Naive B cell (primary cell): ENCODE measurements around the gene RABGAP1L. TPM values are rescaled to one million over a fixed set of nuclear protein-coding genes. Genes with fewer than 3 reads are reported as not detected.
"Not testable (repeated sequence)": the region's sequence is repeated elsewhere in the genome, so short reads cannot be mapped to it uniquely, and the experiment has no call there.

Experiments used
- ATAC-seq, 2 donors: fragments of 150-1000 bp; cut with Tn5 transposase; 2 replicates each; pipeline ENCODE4 v1.10.0; 2021; ENCODE audit warnings: low read depth in 2 of 2, mild to moderate bottlenecking in 2 of 2, moderate library complexity in 2 of 2
- DNase-seq: peaks from one replicate; pipeline ENCODE4 v3.0.0; 2022
- H3K27ac Mint-ChIP-seq, 6 donors: one replicate each; pipeline ENCODE4 v1.8.0; 2020 to 2022; ENCODE audit warnings: mild to moderate bottlenecking in 6 of 6, mixed read lengths in 6 of 6, moderate library complexity in 5 of 6, inconsistent platforms in 2 of 6
- H3K27me3 Mint-ChIP-seq, 3 donors: one replicate each; pipeline ENCODE4 v1.8.0; 2021 to 2022; ENCODE audit warnings: mixed read lengths in 3 of 3, mild to moderate bottlenecking in 1 of 3
- H3K36me3 Mint-ChIP-seq, 2 donors: one replicate each; pipeline ENCODE4 v1.8.0; 2020 to 2022; ENCODE audit warnings: mixed read lengths in 2 of 2, inconsistent platforms in 1 of 2, mild to moderate bottlenecking in 1 of 2
- H3K4me1 Mint-ChIP-seq, 3 donors: one replicate each; pipeline ENCODE4 v1.8.0; 2020 to 2022; ENCODE audit warnings: mixed read lengths in 3 of 3, inconsistent platforms in 1 of 3, mild to moderate bottlenecking in 1 of 3, moderate library complexity in 1 of 3
- H3K4me3 Mint-ChIP-seq, 8 donors: one replicate each; pipeline ENCODE4 v1.8.0; 2020 to 2022; ENCODE audit warnings: mild to moderate bottlenecking in 8 of 8, mixed read lengths in 8 of 8, moderate library complexity in 8 of 8, inconsistent platforms in 2 of 8
- H3K9me3 Mint-ChIP-seq, 7 donors: one replicate each; pipeline ENCODE4 v1.8.0; 2020 to 2022; ENCODE audit warnings: mixed read lengths in 7 of 7, mild to moderate bottlenecking in 5 of 7, inconsistent platforms in 2 of 7, moderate library complexity in 1 of 7
- polyA plus RNA-seq, 6 donors: library from polyadenylated mRNA; unstranded; fragments of 300-500 nt; fragmentation: Illumina TruSeq; gene quantifications; one replicate each; pipeline ENCODE4 v1.2.3, GENCODE V29; 2021; ENCODE audit warnings: low read depth in 6 of 6

RABGAP1L gene
- polyA plus RNA-seq, 6 donors from 2014 or later = 24.0 to 90.2 (median 79.0) TPM

GRCh38 chr1:174818014-174818616 lies 658.8 kb downstream of the RABGAP1L start:
- H3K9me3 Mint-ChIP-seq = no peaks in the 10 kb centered on the region
- H3K27ac Mint-ChIP-seq = peak overlapping the region in 1 of 6 donors; percentile 1
- no peak overlapping the region for H3K4me3 Mint-ChIP-seq
- H3K4me1 Mint-ChIP-seq = peaks cover 7 to 21% (median 21%) of the 10 kb centered on the region in 3 donors
- H3K27me3 Mint-ChIP-seq = no peaks in the 10 kb centered on the region
- ATAC-seq (no peak), DNase-seq (no peak)
- H3K36me3 Mint-ChIP-seq = peaks cover 26 to 41% of the 10 kb centered on the region in 2 donors

GRCh38 chr1:174818951-174819350 lies 659.6 kb downstream of the RABGAP1L start:
- DNase-seq (no peak), ATAC-seq (no peak)
- Mint-ChIP-seq H3K4me3 (no peak overlapping the region), H3K9me3 (no peaks in the 10 kb centered on the region), H3K27ac (no peak overlapping the region), H3K36me3 (peaks cover 24 to 36% of the 10 kb centered on the region in 2 donors), H3K4me1 (peaks cover 7 to 20% (median 20%) of the 10 kb centered on the region in 3 donors), H3K27me3 (no peaks in the 10 kb centered on the region)

- peaks cover 6 to 20% (median 16%) of the 10 kb centered on the region in 3 donors for H3K4me1 Mint-ChIP-seq
- H3K9me3 Mint-ChIP-seq = no peaks in the 10 kb centered on the region
- no peak for ATAC-seq
- H3K27me3 Mint-ChIP-seq = no peaks in the 10 kb centered on the region
- H3K27ac Mint-ChIP-seq = peak overlapping the region in 1 of 6 donors; percentile 13
- H3K36me3 Mint-ChIP-seq = peaks cover 24 to 36% of the 10 kb centered on the region in 2 donors
- no peak for DNase-seq
- no peak overlapping the region for H3K4me3 Mint-ChIP-seq
Measured at GRCh38 chr1:174819596-174819995, 660.3 kb downstream of the RABGAP1L start.

- no peak overlapping the region for H3K4me3 Mint-ChIP-seq
- H3K36me3 Mint-ChIP-seq = peaks cover 7 to 21% of the 10 kb centered on the region in 2 donors
- ATAC-seq (no peak), DNase-seq (no peak)
- H3K27me3 Mint-ChIP-seq = no peaks in the 10 kb centered on the region
- peaks cover 0 to 3% (median 0%) of the 10 kb centered on the region in 3 donors for H3K4me1 Mint-ChIP-seq
- peak overlapping the region in 2 of 6 donors; percentile 4 to 7 for H3K27ac Mint-ChIP-seq
- no peaks in the 10 kb centered on the region for H3K9me3 Mint-ChIP-seq
Measured at GRCh38 chr1:174825127-174825526, 665.8 kb downstream of the RABGAP1L start.

GRCh38 chr1:174825806-174826205 lies 666.5 kb downstream of the RABGAP1L start:
- H3K4me3 Mint-ChIP-seq = no peak overlapping the region
- no peaks in the 10 kb centered on the region for H3K27me3 Mint-ChIP-seq
- no peaks in the 10 kb centered on the region for H3K4me1 Mint-ChIP-seq
- DNase-seq (no peak), ATAC-seq (no peak)
- H3K9me3 Mint-ChIP-seq = no peaks in the 10 kb centered on the region
- peaks cover 4 to 14% of the 10 kb centered on the region in 2 donors for H3K36me3 Mint-ChIP-seq
- peak overlapping the region in 1 of 6 donors; percentile 80 for H3K27ac Mint-ChIP-seq

GRCh38 chr1:174828264-174828663 lies 668.9 kb downstream of the RABGAP1L start:
- peaks cover 0 to 5% (median 4%) of the 10 kb centered on the region in 3 donors for H3K4me1 Mint-ChIP-seq
- DNase-seq = no peak
- peaks cover 0 to 5% of the 10 kb centered on the region in 2 donors for H3K36me3 Mint-ChIP-seq
- no peaks in the 10 kb centered on the region for H3K27me3 Mint-ChIP-seq
- H3K27ac Mint-ChIP-seq = no peak overlapping the region
- ATAC-seq = no peak
- H3K9me3 Mint-ChIP-seq = no peaks in the 10 kb centered on the region
- H3K4me3 Mint-ChIP-seq = no peak overlapping the region

GRCh38 chr1:174829990-174830389 lies 670.7 kb downstream of the RABGAP1L start:
- peaks cover 0 to 5% of the 10 kb centered on the region in 2 donors for H3K36me3 Mint-ChIP-seq
- H3K27me3 Mint-ChIP-seq = no peaks in the 10 kb centered on the region
- DNase-seq (no peak), ATAC-seq (no peak)
- no peak overlapping the region for H3K27ac Mint-ChIP-seq
- H3K9me3 Mint-ChIP-seq = no peaks in the 10 kb centered on the region
- peaks cover 0 to 10% (median 4%) of the 10 kb centered on the region in 3 donors for H3K4me1 Mint-ChIP-seq
- H3K4me3 Mint-ChIP-seq = no peak overlapping the region

- Mint-ChIP-seq H3K9me3 (no peaks in the 10 kb centered on the region), H3K4me1 (peaks cover 10 to 19% (median 15%) of the 10 kb centered on the region in 3 donors), H3K27me3 (no peaks in the 10 kb centered on the region), H3K27ac (no peak overlapping the region), H3K4me3 (no peak overlapping the region), H3K36me3 (no peaks in the 10 kb centered on the region)
- ATAC-seq (no peak), DNase-seq (no peak)
Measured at GRCh38 chr1:174836543-174836942, 677.2 kb downstream of the RABGAP1L start.

- no peak for DNase-seq
- no peaks in the 10 kb centered on the region for H3K9me3 Mint-ChIP-seq
- peaks cover 7 to 22% (median 21%) of the 10 kb centered on the region in 3 donors for H3K4me1 Mint-ChIP-seq
- ATAC-seq = no peak
- no peaks in the 10 kb centered on the region for H3K36me3 Mint-ChIP-seq
- H3K4me3 Mint-ChIP-seq = no peak overlapping the region
- peak overlapping the region in 1 of 6 donors; percentile 44 for H3K27ac Mint-ChIP-seq
- no peaks in the 10 kb centered on the region for H3K27me3 Mint-ChIP-seq
Measured at GRCh38 chr1:174837386-174837785, 678.1 kb downstream of the RABGAP1L start.

GRCh38 chr1:174839211-174839610 lies 679.9 kb downstream of the RABGAP1L start:
- Mint-ChIP-seq H3K36me3 (no peaks in the 10 kb centered on the region), H3K4me3 (no peak overlapping the region), H3K27me3 (no peaks in the 10 kb centered on the region), H3K27ac (peak overlapping the region in 2 of 6 donors; percentile 0 to 58), H3K9me3 (no peaks in the 10 kb centered on the region), H3K4me1 (peaks cover 7 to 21% (median 18%) of the 10 kb centered on the region in 3 donors)
- ATAC-seq = no peak
- DNase-seq = no peak

- H3K9me3 Mint-ChIP-seq = no peaks in the 10 kb centered on the region
- no peak for DNase-seq
- no peak for ATAC-seq
- peak overlapping the region in 1 of 6 donors; percentile 54 for H3K27ac Mint-ChIP-seq
- H3K27me3 Mint-ChIP-seq = no peaks in the 10 kb centered on the region
- no peak overlapping the region for H3K4me3 Mint-ChIP-seq
- no peaks in the 10 kb centered on the region for H3K36me3 Mint-ChIP-seq
- H3K4me1 Mint-ChIP-seq = peaks cover 7 to 21% (median 13%) of the 10 kb centered on the region in 3 donors
Measured at GRCh38 chr1:174841747-174842146, 682.4 kb downstream of the RABGAP1L start.

- not testable (repeated sequence) for H3K9me3 Mint-ChIP-seq, ATAC-seq, DNase-seq, H3K4me1 Mint-ChIP-seq, H3K36me3 Mint-ChIP-seq, H3K27me3 Mint-ChIP-seq, H3K4me3 Mint-ChIP-seq
- H3K27ac Mint-ChIP-seq = peak overlapping the region in 2 of 6 donors; percentile 33 to 74
Measured at GRCh38 chr1:174848593-174849560, 689.6 kb downstream of the RABGAP1L start.

- Mint-ChIP-seq H3K4me3 (no peak overlapping the region), H3K36me3 (no peaks in the 10 kb centered on the region), H3K9me3 (peaks cover 0 to 4% (median 0%) of the 10 kb centered on the region in 7 donors), H3K27me3 (no peaks in the 10 kb centered on the region), H3K4me1 (peaks cover 0 to 10% (median 5%) of the 10 kb centered on the region in 3 donors), H3K27ac (peak overlapping the region in 2 of 6 donors; percentile 13 to 14)
- ATAC-seq (no peak), DNase-seq (no peak)
Measured at GRCh38 chr1:174850726-174851125, 691.4 kb downstream of the RABGAP1L start.
